HL-60 (cell line): Measurements from ENCODE around the gene KIAA1755.
A peak's percentile ranks its signal among the peaks of the same experiment; 100 is the strongest.

Source experiments
- DNase-seq, 2 experiments: peaks; one replicate each; pipeline ENCODE4 v3.0.0-alpha.2; 2010 to 2020; ENCODE audit warnings: low read depth in 1 of 2, low spot score in 1 of 2
- H3K27ac ChIP-seq: fragments of 250-450 bp; sonication (Bioruptor Pico); replicated peaks from 2 replicates; pipeline ENCODE4 v1.5.1; 2020; ENCODE audit warnings: mild to moderate bottlenecking, moderate library complexity
- H3K27me3 ChIP-seq: fragments of 250-450 bp; sonication (Bioruptor Pico); 2 replicates; pipeline ENCODE4 v1.5.1; 2021; ENCODE audit warnings: mild to moderate bottlenecking, moderate library complexity; ENCODE audit not compliant: insufficient read depth, poor library complexity, severe bottlenecking
- H3K4me3 ChIP-seq: replicated peaks from 2 replicates; pipeline ENCODE4 v1.5.1; 2011; ENCODE audit warnings: mild to moderate bottlenecking, control low read depth, low read length; ENCODE audit not compliant: insufficient read depth
- CTCF ChIP-seq: IDR thresholded peaks from one replicate; pipeline ENCODE4 v1.5.1; 2011; ENCODE audit warnings: low read length, control low read depth, inconsistent platforms; ENCODE audit not compliant: insufficient read depth
- GABPA ChIP-seq: IDR thresholded peaks from 2 replicates; pipeline ENCODE4 v1.6.1; 2012; ENCODE audit warnings: low read depth
- POLR2AphosphoS5 ChIP-seq: IDR thresholded peaks from 2 replicates; pipeline ENCODE4 v1.6.1; 2012; ENCODE audit warnings: low read depth
- REST ChIP-seq: IDR thresholded peaks from 2 replicates; pipeline ENCODE4 v1.6.1; 2012; ENCODE audit warnings: low read depth; ENCODE audit not compliant: insufficient replicate concordance
- SPI1 ChIP-seq: IDR thresholded peaks from 2 replicates; pipeline ENCODE4 v1.6.1; 2012; ENCODE audit warnings: low read depth, mild to moderate bottlenecking, borderline replicate concordance

The KIAA1755 gene

DNA sequence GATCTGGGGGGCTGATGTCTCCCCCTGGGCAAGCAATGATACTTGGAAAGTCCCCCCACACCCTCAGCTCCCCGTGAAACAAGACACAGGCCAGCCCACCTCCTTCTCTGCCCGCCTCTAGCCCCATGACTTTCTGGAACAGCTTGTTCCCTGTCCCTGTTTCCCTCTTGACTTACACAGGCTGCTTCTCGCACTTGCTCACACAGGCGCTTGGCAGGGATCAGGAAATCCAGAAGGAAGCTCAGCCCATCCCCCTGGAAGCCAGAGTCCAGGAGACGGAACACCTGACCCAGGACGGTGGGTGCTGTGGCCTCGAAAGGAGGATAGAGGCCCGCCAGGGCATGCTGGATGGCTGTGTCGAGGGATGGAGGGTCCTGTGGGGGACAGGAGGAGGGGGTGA, 14.8 kb downstream of the KIAA1755 start:
- Histone ChIP-seq H3K27me3 (no peaks in the 10 kb centered on the region), H3K4me3 (no peak overlapping the region), H3K27ac (peak overlapping the region; percentile 61)
- no peak for DNase-seq
- no peak for TF ChIP-seq POLR2AphosphoS5
- TF ChIP-seq CTCF = no peak
- no peak for TF ChIP-seq REST
- TF ChIP-seq GABPA = no peak
- no peak for TF ChIP-seq SPI1

- no peak for TF ChIP-seq CTCF
- TF ChIP-seq SPI1 = peak; percentile 65; the same call in 1 of the 2 replicates
- no peak for TF ChIP-seq POLR2AphosphoS5
- no peak overlapping the region for H3K4me3 ChIP-seq
- H3K27me3 ChIP-seq = no peaks in the 10 kb centered on the region
- peak; percentile 61 to 89 for DNase-seq
- peak overlapping the region; percentile 61 for H3K27ac ChIP-seq
Measured at GRCh38 chr20:38243709-38244020, 16.9 kb downstream of the KIAA1755 start.

GRCh38 chr20:38242848-38243708, 17.5 kb downstream of the KIAA1755 start:
- Histone ChIP-seq H3K27me3 (no peaks in the 10 kb centered on the region), H3K4me3 (no peak overlapping the region), H3K27ac (peak overlapping the region; percentile 61)
- peak; percentile 69 for TF ChIP-seq CTCF
- no peak for TF ChIP-seq REST
- 0 out of 2 replicates have a peak, but pooled peaks have one; percentile 13 for TF ChIP-seq POLR2AphosphoS5
- peak; percentile 71 to 73 for DNase-seq

- Histone ChIP-seq H3K4me3 (no peak overlapping the region), H3K27ac (no peak overlapping the region), H3K27me3 (no peaks in the 10 kb centered on the region)
- no peak for TF ChIP-seq GABPA
- TF ChIP-seq CTCF = no peak
- TF ChIP-seq REST = no peak
- no peak for TF ChIP-seq SPI1
- no peak for TF ChIP-seq POLR2AphosphoS5
- DNase-seq = no peak
Measured at GRCh38 chr20:38241201-38241600, 19.3 kb downstream of the KIAA1755 start.
